ENCODE data around the gene PEF1.

Gene PEF1

GRCh38 chr1:31657020-31657804 lies 12.5 kb upstream of the PEF1 start:
- Histone ChIP-seq H3K27ac (ENCODE audit: insufficient read depth, low read length, poor library complexity, severe bottlenecking) (no peak overlapping the region), H3K4me3 (ENCODE audit: insufficient read depth, low read depth, low read length, poor library complexity, severe bottlenecking) (no peak overlapping the region), H3K4me1 (ENCODE audit: control insufficient read depth, insufficient read depth, low read length, poor library complexity, severe bottlenecking) (no peaks in the 10 kb centered on the region), H3K36me3 (ENCODE audit: control insufficient read depth, insufficient read depth, low read length) (no peaks in the 10 kb centered on the region), H3K9me3 (ENCODE audit: control insufficient read depth, low read length) (no peaks in the 10 kb centered on the region), H3K27me3 (replicated peaks; ENCODE audit: control insufficient read depth, insufficient read depth, low read length, poor library complexity, severe bottlenecking) (no peaks in the 10 kb centered on the region)
- no peak for DNase-seq

- no peak for DNase-seq
- H3K4me1 ChIP-seq (ENCODE audit: control insufficient read depth, insufficient read depth, low read length, poor library complexity, severe bottlenecking) = no peaks in the 10 kb centered on the region
- no peaks in the 10 kb centered on the region for H3K9me3 ChIP-seq (ENCODE audit: control insufficient read depth, low read length)
- no peaks in the 10 kb centered on the region for H3K27me3 ChIP-seq (replicated peaks; ENCODE audit: control insufficient read depth, insufficient read depth, low read length, poor library complexity, severe bottlenecking)
- H3K27ac ChIP-seq (ENCODE audit: insufficient read depth, low read length, poor library complexity, severe bottlenecking) = no peak overlapping the region
- H3K36me3 ChIP-seq (ENCODE audit: control insufficient read depth, insufficient read depth, low read length) = no peaks in the 10 kb centered on the region
- no peak overlapping the region for H3K4me3 ChIP-seq (ENCODE audit: insufficient read depth, low read depth, low read length, poor library complexity, severe bottlenecking)
Observed at GRCh38 chr1:31655756-31656155, 11.1 kb upstream of the PEF1 start.

GRCh38 chr1:31655104-31655503 lies 10.4 kb upstream of the PEF1 start:
- Histone ChIP-seq H3K4me3 (ENCODE audit: insufficient read depth, low read depth, low read length, poor library complexity, severe bottlenecking) (no peak overlapping the region), H3K36me3 (ENCODE audit: control insufficient read depth, insufficient read depth, low read length) (no peaks in the 10 kb centered on the region), H3K27me3 (replicated peaks; ENCODE audit: control insufficient read depth, insufficient read depth, low read length, poor library complexity, severe bottlenecking) (no peaks in the 10 kb centered on the region), H3K27ac (ENCODE audit: insufficient read depth, low read length, poor library complexity, severe bottlenecking) (no peak overlapping the region), H3K4me1 (ENCODE audit: control insufficient read depth, insufficient read depth, low read length, poor library complexity, severe bottlenecking) (no peaks in the 10 kb centered on the region), H3K9me3 (ENCODE audit: control insufficient read depth, low read length) (no peaks in the 10 kb centered on the region)
- DNase-seq = no peak

DNA sequence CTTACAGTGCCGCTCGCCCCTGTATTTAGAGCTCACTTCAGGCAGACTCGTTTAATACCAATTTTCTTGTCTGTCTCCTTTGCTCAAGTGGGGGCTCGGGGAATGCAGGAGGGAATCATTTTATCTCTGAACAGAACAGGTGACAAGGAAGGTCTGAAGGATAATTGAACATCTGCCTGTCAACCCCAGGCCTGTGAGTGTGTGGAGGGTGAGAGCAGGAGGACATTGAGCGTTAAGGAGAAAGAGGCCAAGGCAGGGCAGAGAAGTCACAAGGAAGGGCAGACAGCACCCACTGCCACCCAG lies 9.7 kb upstream of the PEF1 start:
- Histone ChIP-seq H3K36me3 (ENCODE audit: control insufficient read depth, insufficient read depth, low read length) (no peaks in the 10 kb centered on the region), H3K4me1 (ENCODE audit: control insufficient read depth, insufficient read depth, low read length, poor library complexity, severe bottlenecking) (no peaks in the 10 kb centered on the region), H3K27ac (ENCODE audit: insufficient read depth, low read length, poor library complexity, severe bottlenecking) (no peak overlapping the region), H3K4me3 (ENCODE audit: insufficient read depth, low read depth, low read length, poor library complexity, severe bottlenecking) (no peak overlapping the region), H3K9me3 (ENCODE audit: control insufficient read depth, low read length) (no peaks in the 10 kb centered on the region), H3K27me3 (replicated peaks; ENCODE audit: control insufficient read depth, insufficient read depth, low read length, poor library complexity, severe bottlenecking) (no peaks in the 10 kb centered on the region)
- no peak for DNase-seq

- H3K4me1 ChIP-seq (ENCODE audit: control insufficient read depth, insufficient read depth, low read length, poor library complexity, severe bottlenecking) = no peaks in the 10 kb centered on the region
- no peaks in the 10 kb centered on the region for H3K36me3 ChIP-seq (ENCODE audit: control insufficient read depth, insufficient read depth, low read length)
Observed at GRCh38 chr1:31653717-31654473, 9.2 kb upstream of the PEF1 start.

DNA sequence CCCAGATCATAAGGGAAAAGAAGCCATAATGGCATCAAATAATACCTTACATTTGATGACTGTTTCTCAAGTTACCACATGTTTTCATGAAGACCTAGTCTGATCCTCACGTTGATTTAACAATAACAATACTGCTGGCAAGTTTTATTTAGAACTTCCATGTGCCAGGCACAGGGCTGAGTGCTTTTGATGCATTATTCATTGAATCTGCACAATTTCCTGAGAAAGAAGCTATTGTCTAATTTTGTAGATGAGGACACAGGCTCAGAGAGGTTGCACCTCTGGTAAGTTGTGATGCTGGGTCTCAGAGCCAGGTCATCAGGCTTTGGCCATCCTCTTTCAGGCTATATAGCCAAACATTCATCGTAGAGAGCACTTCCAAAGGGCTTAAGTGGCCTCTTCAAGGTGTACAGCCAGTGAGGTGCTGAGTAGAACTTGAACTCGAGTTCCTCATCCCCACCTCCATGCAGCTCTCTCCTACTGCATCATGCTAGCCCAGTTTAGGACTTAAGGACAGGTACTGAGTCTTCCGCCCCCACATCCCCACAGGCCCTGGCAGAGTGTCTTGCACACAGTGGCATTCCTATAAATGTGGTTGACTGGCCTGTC lies 8.3 kb upstream of the PEF1 start:
- DNase-seq = no peak
- no peaks in the 10 kb centered on the region for H3K27me3 ChIP-seq (replicated peaks; ENCODE audit: control insufficient read depth, insufficient read depth, low read length, poor library complexity, severe bottlenecking)
- no peaks in the 10 kb centered on the region for H3K4me1 ChIP-seq (ENCODE audit: control insufficient read depth, insufficient read depth, low read length, poor library complexity, severe bottlenecking)
- H3K27ac ChIP-seq (ENCODE audit: insufficient read depth, low read length, poor library complexity, severe bottlenecking) = no peak overlapping the region
- H3K9me3 ChIP-seq (ENCODE audit: control insufficient read depth, low read length) = no peaks in the 10 kb centered on the region
- H3K36me3 ChIP-seq (ENCODE audit: control insufficient read depth, insufficient read depth, low read length) = no peaks in the 10 kb centered on the region
- no peak overlapping the region for H3K4me3 ChIP-seq (ENCODE audit: insufficient read depth, low read depth, low read length, poor library complexity, severe bottlenecking)

More at GRCh38 chr1:31653717-31654473, 9.2 kb upstream of the PEF1 start:
- Histone ChIP-seq H3K27me3 (replicated peaks; ENCODE audit: control insufficient read depth, insufficient read depth, low read length, poor library complexity, severe bottlenecking) (no peaks in the 10 kb centered on the region), H3K9me3 (ENCODE audit: control insufficient read depth, low read length) (no peaks in the 10 kb centered on the region), H3K27ac (ENCODE audit: insufficient read depth, low read length, poor library complexity, severe bottlenecking) (no peak overlapping the region), H3K4me3 (ENCODE audit: insufficient read depth, low read depth, low read length, poor library complexity, severe bottlenecking) (no peak overlapping the region)
- DNase-seq = no peak

GRCh38 chr1:31651766-31652165 lies 7.1 kb upstream of the PEF1 start:
- Histone ChIP-seq H3K27ac (ENCODE audit: insufficient read depth, low read length, poor library complexity, severe bottlenecking) (no peak overlapping the region), H3K4me3 (ENCODE audit: insufficient read depth, low read depth, low read length, poor library complexity, severe bottlenecking) (no peak overlapping the region), H3K36me3 (ENCODE audit: control insufficient read depth, insufficient read depth, low read length) (no peaks in the 10 kb centered on the region), H3K27me3 (replicated peaks; ENCODE audit: control insufficient read depth, insufficient read depth, low read length, poor library complexity, severe bottlenecking) (no peaks in the 10 kb centered on the region), H3K4me1 (ENCODE audit: control insufficient read depth, insufficient read depth, low read length, poor library complexity, severe bottlenecking) (no peaks in the 10 kb centered on the region), H3K9me3 (ENCODE audit: control insufficient read depth, low read length) (no peaks in the 10 kb centered on the region)
- DNase-seq = no peak

DNA sequence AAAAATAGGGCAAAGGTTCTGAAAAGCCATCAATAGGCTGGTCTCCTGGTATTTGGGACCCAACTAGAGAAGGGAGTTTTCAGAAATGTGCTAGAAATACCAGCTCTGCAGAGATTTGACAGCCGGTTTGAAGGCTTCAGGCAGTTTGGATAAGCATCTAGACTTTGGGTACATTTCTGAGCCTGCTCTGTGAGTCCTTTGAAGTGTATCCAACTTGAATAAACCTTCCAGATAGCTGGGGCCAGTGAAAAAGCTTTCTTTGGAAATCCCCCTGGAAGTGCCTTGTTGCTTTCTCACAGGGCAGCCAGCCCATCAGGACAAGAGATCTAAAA lies 6.4 kb upstream of the PEF1 start:
- Histone ChIP-seq H3K36me3 (ENCODE audit: control insufficient read depth, insufficient read depth, low read length) (no peaks in the 10 kb centered on the region), H3K27me3 (replicated peaks; ENCODE audit: control insufficient read depth, insufficient read depth, low read length, poor library complexity, severe bottlenecking) (no peaks in the 10 kb centered on the region), H3K9me3 (ENCODE audit: control insufficient read depth, low read length) (no peaks in the 10 kb centered on the region), H3K4me1 (ENCODE audit: control insufficient read depth, insufficient read depth, low read length, poor library complexity, severe bottlenecking) (no peaks in the 10 kb centered on the region), H3K4me3 (ENCODE audit: insufficient read depth, low read depth, low read length, poor library complexity, severe bottlenecking) (no peak overlapping the region), H3K27ac (ENCODE audit: insufficient read depth, low read length, poor library complexity, severe bottlenecking) (no peak overlapping the region)
- DNase-seq = no peak

- no peaks in the 10 kb centered on the region for H3K27me3 ChIP-seq (replicated peaks; ENCODE audit: control insufficient read depth, insufficient read depth, low read length, poor library complexity, severe bottlenecking)
- no peak overlapping the region for H3K4me3 ChIP-seq (ENCODE audit: insufficient read depth, low read depth, low read length, poor library complexity, severe bottlenecking)
- no peaks in the 10 kb centered on the region for H3K36me3 ChIP-seq (ENCODE audit: control insufficient read depth, insufficient read depth, low read length)
- no peaks in the 10 kb centered on the region for H3K4me1 ChIP-seq (ENCODE audit: control insufficient read depth, insufficient read depth, low read length, poor library complexity, severe bottlenecking)
- no peak overlapping the region for H3K27ac ChIP-seq (ENCODE audit: insufficient read depth, low read length, poor library complexity, severe bottlenecking)
- DNase-seq = no peak
- H3K9me3 ChIP-seq (ENCODE audit: control insufficient read depth, low read length) = no peaks in the 10 kb centered on the region
Observed at GRCh38 chr1:31650161-31651088, 5.7 kb upstream of the PEF1 start.

All from effector memory CD4-positive, alpha-beta T cell (primary cell).